Measurements from ENCODE around the gene HGF. TPM values are rescaled to one million over a fixed set of nuclear protein-coding genes. Genes with fewer than 3 reads are reported as not detected.
"Not testable (repeated sequence)": the region's sequence is repeated elsewhere in the genome, so short reads cannot be mapped to it uniquely, and the experiment has no call there.

The HGF gene
- total RNA-seq, 4 donors from 2014 or later: 4.8 to 16.6 (median 9.7) TPM

GRCh38 chr7:81743665-81744064, 26.2 kb downstream of the HGF start:
- ATAC-seq (ENCODE audit: low FRiP score): no peak
- TF ChIP-seq CTCF (IDR thresholded peaks at IDR 0.05): no peak
- DNase-seq (ENCODE audit: low spot score): no peak

- ATAC-seq (ENCODE audit: low FRiP score) (no peak), DNase-seq (ENCODE audit: low spot score) (no peak)
These were observed 26.6 kb downstream of the HGF start for GRCh38 chr7:81743201-81743600.

DNA sequence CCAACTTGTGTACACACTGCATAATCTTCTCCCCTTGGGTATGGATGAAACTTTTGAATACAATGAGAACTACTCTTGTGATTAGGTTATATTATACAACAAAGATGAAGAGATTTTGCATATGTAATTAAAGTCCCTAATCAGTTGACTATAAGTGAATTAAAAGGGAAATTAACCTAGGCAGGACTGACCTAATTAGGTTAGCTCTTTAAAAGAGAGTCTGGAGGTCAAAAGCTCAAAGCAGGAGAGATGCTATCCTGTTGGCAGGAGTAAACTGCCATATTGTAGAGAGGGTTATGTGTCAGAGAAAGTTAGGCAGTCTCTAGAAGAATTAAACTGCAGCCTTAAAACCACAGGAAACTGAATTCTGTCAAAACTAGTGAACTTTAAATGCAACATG, 29.4 kb downstream of the HGF start:
- no peak for DNase-seq (ENCODE audit: low spot score)
- no peak for TF ChIP-seq CTCF (IDR thresholded peaks at IDR 0.05)
- no peak for ATAC-seq (ENCODE audit: low FRiP score)

More at GRCh38 chr7:81743201-81743600, 26.6 kb downstream of the HGF start:
- no peak for TF ChIP-seq CTCF (IDR thresholded peaks at IDR 0.05)

DNA sequence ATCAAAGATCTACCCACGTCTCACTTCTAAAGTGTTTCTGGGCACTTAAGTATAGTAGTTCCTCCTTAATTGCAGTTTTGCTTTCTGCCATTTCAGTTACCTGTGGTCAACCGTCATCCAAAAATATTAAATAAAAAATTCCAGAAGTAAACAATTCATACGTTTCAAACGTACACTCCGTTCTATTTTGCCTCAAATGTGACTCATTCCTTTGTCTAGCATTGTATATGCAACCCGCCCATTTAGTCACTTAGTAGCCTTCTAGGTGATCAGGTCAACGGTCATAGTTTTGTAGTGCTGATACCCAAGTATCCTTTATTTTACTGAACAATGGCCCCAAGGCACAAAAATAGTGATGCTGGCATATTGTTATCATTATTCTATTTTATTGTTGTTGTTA, 33.8 kb downstream of the HGF start:
- TF ChIP-seq CTCF (IDR thresholded peaks at IDR 0.05): no peak
- no peak for ATAC-seq (ENCODE audit: low FRiP score)
- no peak for DNase-seq (ENCODE audit: low spot score)

GRCh38 chr7:81725812-81726127, 44.1 kb downstream of the HGF start:
- DNase-seq (ENCODE audit: low spot score): no peak
- no peak for ATAC-seq (ENCODE audit: low FRiP score)
- no peak for TF ChIP-seq CTCF (IDR thresholded peaks at IDR 0.05)

- no peak for ATAC-seq (ENCODE audit: low FRiP score)
- no peak for DNase-seq (ENCODE audit: low spot score)
- no peak for TF ChIP-seq CTCF (IDR thresholded peaks at IDR 0.05)
These were observed 44.6 kb downstream of the HGF start for GRCh38 chr7:81725003-81725811.

GRCh38 chr7:81722250-81722649, 47.6 kb downstream of the HGF start:
- not testable (repeated sequence) for ATAC-seq (ENCODE audit: low FRiP score); DNase-seq (ENCODE audit: low spot score)
